ENCODE results near the gene P4HTM.
A peak's percentile ranks its signal among the peaks of the same experiment; 100 is the strongest.

P4HTM gene

Small RNAs within 50 kb of the gene (small RNA-seq; reads per million reads assigned to genes)
- 118,982 reads per million, percentile 100 among the genes with 10 or more reads in this experiment for gene MIR191 (ENCODE audit: insufficient read depth)
- 3,433 reads per million, percentile 99 among the genes with 10 or more reads in this experiment for gene MIR425 (ENCODE audit: insufficient read depth)
